Dedifferentiated amniotic fluid mesenchymal stem cell (primary cell): ENCODE results near the gene ISLR2.
"Not testable (repeated sequence)": the region's sequence is repeated elsewhere in the genome, so short reads cannot be mapped to it uniquely, and the experiment has no call there.

Source experiments
- DNase-seq: peaks from one replicate; pipeline ENCODE4 v3.0.0-alpha.2; 2016; ENCODE audit errors: extremely low spot score

Gene ISLR2, protein sequence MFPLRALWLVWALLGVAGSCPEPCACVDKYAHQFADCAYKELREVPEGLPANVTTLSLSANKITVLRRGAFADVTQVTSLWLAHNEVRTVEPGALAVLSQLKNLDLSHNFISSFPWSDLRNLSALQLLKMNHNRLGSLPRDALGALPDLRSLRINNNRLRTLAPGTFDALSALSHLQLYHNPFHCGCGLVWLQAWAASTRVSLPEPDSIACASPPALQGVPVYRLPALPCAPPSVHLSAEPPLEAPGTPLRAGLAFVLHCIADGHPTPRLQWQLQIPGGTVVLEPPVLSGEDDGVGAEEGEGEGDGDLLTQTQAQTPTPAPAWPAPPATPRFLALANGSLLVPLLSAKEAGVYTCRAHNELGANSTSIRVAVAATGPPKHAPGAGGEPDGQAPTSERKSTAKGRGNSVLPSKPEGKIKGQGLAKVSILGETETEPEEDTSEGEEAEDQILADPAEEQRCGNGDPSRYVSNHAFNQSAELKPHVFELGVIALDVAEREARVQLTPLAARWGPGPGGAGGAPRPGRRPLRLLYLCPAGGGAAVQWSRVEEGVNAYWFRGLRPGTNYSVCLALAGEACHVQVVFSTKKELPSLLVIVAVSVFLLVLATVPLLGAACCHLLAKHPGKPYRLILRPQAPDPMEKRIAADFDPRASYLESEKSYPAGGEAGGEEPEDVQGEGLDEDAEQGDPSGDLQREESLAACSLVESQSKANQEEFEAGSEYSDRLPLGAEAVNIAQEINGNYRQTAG

GRCh38 chr15:74130155-74130848 is at the start of gene ISLR2:
ISLR2 (plus strand) TSS chr15:74130586; CDS start chr15:74132755, 2,169 bp downstream.
- no peak for DNase-seq

DNA sequence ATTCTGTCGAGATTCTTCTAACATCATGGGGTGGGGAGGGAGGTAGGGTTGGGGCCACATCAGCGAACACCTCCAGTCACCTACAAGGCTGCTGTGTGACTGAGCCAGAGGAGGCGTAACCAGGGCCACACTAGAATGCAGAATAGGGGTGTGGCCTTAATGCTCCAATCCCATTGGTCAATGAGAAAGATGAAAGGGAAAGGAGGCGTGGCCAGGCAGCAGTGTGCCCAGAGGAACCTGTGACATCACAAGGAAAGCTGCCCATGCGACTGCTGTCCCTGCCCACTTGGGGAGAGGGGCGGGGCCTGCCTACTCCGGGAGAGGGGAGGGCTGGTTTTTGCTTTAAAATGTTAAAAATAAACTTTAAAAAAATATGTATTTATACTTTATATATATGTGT is 47.9 kb upstream of the ISLR2 start, which contains the start of gene GOLGA6A:
Gene GOLGA6A (minus strand): TSS at position 101 of the 400 bp plus-strand sequence. CDS start 41 bp downstream, at position 60.
- DNase-seq: not testable (repeated sequence)

- not testable (repeated sequence) for DNase-seq
Observed at GRCh38 chr15:74094567-74094966, 35.8 kb upstream of the ISLR2 start.

GRCh38 chr15:74095610-74096009 is 34.8 kb upstream of the ISLR2 start:
- DNase-seq: not testable (repeated sequence)

DNA sequence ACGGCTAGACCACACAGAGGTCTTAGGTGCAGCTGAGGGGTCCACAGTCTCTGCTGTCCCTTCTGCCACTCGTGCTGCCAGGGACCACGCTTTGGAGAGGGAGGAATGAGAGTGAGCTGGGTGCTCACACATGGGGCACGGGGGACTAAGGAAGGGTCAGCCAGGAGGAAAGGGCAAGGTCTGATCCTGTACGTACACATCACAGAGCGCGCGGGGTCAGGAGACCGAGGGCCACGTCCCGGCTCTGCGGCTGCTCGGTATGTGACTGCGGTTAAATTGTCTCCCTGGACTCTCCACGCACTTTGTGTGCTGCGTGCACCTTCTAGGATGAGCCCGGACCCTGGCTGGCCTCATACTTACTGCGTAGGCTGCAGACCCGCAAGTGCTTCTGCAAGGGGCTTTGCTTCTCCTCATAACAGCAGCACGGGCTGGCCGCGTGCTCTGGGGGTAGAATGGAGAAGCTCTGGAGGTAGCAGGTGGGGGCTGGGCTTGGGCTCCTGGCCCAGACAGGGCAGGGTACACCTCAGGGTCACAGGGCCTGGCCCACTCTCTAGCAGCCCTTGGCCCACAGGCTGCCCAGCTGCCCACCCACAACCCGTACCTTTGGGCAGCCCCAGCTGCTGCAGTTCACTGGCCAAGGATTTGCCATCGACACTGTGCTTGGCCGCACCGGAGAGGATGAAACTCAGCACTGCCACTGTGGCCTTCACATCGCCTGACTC is 33.5 kb upstream of the ISLR2 start:
- DNase-seq: not testable (repeated sequence)

DNA sequence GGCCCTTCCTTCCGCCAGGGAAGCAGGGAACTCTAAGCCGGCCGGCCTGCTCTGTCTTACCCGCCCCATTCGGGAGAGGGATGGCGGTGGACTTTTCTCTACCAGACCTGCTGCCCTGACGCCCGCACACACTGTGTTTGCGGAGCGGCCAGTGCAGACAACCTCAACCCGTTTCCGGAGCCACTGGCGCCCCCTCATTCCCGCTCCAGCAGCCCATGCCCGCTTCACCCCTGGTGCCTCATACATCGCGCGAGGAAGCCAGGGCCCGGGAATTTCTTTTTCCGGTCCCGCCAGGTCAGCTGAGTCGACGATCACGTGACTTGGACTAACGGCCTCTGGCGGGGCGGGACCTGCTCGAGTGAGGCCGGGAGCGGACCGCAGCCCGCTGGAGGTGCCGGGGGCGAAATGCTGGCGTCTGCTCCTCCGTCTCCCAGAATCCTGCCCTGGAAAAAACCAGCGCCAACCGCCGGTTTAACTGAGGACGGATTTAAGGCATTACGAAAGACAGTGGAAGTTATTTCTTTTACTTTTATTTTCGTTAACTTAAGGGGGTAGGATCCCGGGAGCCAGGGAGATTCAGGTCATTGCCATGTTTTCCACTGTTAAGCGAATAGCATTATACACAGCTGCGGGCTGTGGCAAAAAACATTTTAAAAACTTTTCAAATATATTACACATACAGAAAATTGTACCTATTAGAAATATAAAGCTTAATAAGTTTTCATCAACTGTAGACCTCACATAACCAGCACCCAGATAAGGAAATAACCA is 30.2 kb upstream of the ISLR2 start:
- peak; percentile 89 for DNase-seq

DNA sequence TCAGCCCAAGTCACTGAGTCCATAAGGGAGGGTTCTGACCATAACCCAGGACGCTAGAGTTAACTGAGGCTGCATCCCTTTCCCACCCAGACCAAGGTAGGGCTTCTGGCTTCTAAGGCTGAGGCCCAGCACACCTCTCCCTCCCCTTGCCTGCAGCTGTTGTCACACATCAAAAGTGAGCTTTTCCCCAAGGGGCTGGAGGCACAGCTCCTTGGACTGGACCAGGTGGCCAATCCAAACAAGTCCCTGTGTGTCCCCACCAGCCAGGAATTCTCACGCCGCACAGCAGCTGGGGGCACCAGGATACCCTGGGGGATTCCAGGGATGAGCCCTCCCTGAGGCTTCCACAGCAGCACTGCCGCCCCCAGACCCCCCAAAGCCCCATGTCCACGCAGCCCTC is 22.3 kb upstream of the ISLR2 start:
- DNase-seq: no peak

DNA sequence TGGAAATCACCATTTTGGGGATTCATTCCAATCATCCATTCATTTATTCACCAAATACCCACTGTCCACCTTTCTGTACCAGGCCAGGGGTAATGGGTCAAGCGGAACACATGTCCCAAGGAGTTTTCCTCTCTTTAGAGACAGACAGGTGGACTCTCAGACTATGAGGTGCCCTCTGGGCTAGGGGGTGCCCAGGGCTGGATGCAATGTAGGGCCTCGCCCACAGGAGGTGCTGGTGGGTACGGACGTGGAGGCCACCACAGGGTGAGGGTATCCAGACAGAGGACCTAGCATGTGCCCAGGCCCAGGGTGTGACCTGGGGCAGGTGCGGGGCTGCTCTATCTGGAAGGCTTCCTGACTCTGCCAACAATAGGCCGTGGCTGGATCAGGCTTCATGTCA is 21.8 kb upstream of the ISLR2 start:
- not testable (repeated sequence) for DNase-seq

GRCh38 chr15:74109713-74110112 is 20.7 kb upstream of the ISLR2 start:
- no peak for DNase-seq

GRCh38 chr15:74120426-74120825 is 10.0 kb upstream of the ISLR2 start:
- no peak for DNase-seq

- DNase-seq: no peak
Observed at GRCh38 chr15:74121039-74121438, 9.3 kb upstream of the ISLR2 start.

GRCh38 chr15:74121858-74122257 is 8.5 kb upstream of the ISLR2 start:
- DNase-seq: no peak

DNA sequence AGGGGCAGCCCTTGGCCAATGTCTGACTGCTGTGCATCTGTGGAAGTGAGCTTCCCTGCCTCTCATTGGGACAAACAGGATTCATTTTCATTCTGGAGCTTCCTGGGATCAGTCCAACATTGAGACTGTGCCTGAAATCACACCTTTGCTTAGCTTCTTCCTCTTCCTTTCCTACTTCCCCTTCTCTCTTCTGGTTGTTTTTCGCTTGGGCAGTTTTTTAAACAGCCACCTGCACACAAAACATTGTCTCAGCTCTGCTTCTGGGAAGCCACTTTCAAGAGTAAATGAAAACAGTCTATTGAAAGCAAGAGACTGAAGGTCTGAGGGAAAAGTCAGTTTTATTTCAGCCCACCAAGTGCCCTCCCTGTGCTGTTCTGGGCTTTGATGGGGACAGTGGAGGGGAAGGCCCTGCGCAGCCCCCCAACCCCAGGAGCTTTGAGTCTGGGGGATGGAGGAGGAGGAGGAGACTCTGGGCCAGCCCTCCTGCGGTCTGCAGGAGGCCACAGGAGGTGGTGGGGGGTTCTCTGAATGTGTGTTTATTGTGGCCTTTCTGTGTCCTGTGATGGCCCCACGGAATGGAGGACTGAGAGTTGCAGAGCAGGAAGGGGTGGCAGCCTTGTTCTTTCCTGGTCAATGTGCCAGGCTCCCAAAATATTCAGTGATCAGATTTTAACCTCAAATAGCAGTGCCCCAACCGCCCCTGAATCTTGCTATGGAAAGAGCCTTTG is 7.8 kb upstream of the ISLR2 start:
- no peak for DNase-seq

DNA sequence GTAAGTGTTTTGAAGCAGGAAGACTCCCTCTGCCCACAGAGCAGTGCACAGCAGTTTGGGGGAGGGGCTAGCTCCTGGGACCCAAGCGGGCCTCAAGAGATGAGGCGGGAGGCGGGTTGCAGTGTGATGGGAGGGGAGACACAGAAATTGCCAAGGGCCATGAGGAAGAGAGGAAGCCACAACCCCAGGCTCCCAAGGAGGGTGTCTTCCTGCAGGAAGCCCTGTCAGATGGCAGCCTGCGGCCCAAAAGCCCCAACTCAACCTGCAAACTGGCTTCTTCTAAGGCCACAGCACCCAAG is 7.3 kb upstream of the ISLR2 start:
- no peak for DNase-seq

- no peak for DNase-seq
Observed at GRCh38 chr15:74123658-74124057, 6.7 kb upstream of the ISLR2 start.

- DNase-seq: no peak
Observed at GRCh38 chr15:74124196-74124595, 6.2 kb upstream of the ISLR2 start.

DNA sequence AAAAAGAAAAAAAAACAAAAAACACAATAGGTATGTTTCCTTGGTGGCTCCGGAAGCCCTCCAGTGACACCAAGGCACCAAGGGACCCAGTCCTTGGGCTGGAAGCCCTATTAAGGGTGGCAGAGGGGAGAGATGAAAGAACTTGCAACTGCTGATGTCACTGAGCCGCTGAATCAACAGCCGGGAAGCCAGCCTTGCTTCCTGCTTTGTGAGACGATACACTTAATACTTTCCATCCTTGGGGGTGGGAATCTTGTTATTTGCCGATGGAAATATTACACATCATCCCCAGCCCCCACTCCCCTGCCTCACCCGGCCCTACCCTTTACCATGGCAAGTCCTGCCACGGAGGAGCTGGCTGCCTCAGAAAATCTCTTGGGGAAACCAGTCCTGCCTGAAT is 5.6 kb upstream of the ISLR2 start:
- DNase-seq: no peak

- peak; percentile 79 for DNase-seq
Observed at GRCh38 chr15:74127255-74127953, 3.0 kb upstream of the ISLR2 start.

DNA sequence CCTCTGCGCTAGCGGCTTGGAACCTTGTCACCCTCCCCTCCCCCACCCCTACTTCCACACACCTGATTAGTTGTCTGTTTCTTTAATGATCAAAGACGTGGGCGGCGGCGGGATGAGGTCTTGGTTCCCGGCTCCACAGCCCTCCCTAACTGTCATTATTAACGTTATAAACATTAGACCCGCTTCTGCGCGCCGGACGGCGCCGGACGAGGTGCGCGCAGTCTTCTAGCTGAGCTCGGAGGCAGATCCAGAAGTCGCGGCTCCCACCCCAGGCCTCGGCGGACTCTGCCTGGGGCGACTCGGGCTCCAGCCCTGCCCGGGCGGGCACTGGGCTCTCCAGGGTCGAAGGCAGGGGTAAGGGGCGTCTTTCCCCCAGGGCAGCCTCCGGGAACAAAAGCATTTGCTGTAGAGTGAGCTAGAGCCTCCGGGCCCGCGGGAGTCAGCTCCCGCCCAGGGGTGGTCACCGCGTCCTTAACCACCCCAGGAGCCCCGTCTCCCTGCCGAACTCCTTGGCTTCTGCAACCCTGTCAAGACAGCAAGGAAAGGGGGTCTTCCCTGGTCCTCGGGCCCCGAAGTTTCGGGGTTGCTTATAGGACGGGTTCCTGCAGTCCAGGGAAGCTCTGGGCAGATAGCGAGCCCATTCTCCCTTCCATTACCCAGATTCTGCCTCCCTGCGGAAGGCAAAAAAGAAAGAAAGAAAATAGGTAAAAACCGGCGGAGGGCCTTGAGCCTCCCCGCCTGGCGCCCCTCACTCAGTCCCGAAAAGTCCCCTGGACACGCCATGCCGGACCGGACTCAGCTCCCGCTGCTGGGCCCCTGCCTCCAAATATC is 2.2 kb upstream of the ISLR2 start:
- DNase-seq: no peak
